DMS79 treated with DMSO at 0.1 percent for 48 hours (cell line): Measurements from ENCODE around the gene PER2.
"Not testable (repeated sequence)": the region's sequence is repeated elsewhere in the genome, so short reads cannot be mapped to it uniquely, and the experiment has no call there.

Experiments used
- DNase-seq: peaks from one replicate; lab custom pipeline; 2025; lab: John Stamatoyannopoulos, UW

The PER2 gene

GRCh38 chr2:238313289-238313990 lies 25.0 kb upstream of the PER2 start:
- no peak for DNase-seq

- not testable (repeated sequence) for DNase-seq
Observed at GRCh38 chr2:238310721-238311120, 22.3 kb upstream of the PER2 start.

- no peak for DNase-seq
Observed at GRCh38 chr2:238308177-238308576, 19.8 kb upstream of the PER2 start.

DNA sequence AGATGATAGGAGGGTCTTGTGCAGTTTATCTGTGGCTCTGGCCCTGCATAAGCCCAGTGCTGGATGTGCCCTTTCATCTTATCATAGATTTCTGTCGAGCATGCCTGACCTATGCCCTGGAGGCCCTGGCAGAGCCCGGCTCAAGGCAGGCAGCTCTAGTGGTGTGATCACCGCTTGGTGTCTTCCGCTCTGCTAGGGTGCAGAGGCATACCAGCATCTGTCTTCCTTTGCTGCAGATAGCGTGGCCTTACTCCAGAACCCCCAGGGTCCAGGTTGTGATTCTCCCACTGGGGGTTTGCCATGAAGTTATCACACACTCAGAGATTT lies 18.2 kb upstream of the PER2 start:
- DNase-seq = no peak

- no peak for DNase-seq
Observed at GRCh38 chr2:238305965-238306671, 17.7 kb upstream of the PER2 start.

DNA sequence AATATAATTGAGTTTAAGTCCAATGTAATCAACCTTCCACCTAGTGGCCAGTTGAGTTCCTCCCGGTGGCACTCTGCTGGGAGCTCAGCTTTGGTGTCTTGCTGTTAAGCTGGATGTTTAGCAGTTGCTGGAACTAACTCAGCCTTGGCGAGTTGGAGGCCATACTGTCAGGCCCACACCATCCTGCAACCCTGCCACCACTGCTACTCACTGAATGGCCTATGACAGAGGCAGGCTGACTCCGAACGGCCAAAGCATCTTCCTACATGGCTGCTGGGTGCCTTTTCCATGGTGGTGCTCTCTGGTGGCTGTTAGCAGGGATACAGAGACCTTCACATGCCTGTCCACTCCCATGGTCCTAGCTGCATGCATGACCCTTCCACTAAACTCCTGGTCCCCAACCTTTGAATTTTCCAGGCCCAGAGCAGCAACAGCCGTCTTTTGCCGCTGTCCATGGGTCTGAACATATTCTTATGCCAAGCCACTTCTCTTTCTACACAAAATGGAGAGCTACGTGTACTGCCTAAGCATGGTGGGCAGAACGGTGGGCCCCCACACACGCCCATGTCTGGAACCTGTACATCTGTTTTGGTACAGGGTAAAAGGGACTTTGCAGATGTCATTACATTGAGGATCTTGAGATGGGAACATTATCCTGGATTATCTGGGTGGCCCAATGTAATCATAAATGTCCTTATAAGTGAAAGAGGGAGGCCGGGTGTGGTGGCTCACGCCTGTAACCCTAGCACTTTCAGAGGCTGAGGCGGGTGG lies 16.9 kb upstream of the PER2 start:
- no peak for DNase-seq

GRCh38 chr2:238304116-238304515 lies 15.7 kb upstream of the PER2 start:
- no peak for DNase-seq

DNA sequence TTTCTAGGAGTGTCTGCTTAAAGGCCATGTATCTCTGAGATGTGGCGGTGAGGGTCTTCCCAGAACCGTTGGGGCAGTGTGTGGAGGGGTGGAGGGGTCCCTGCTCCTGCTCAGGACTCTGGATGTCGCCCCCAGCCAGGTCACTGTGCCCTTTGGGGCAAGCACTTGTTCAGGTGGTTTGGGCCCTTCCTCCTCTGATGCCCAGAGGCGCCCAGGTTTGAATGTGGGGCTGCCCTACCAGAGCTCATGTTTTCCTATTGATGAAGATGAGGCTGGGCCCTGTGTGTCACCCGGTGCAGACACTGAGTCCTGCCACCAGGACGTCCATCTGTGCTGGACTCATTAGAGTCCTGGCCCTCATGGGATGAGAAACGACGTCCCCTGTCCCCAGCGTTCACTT lies 14.3 kb upstream of the PER2 start:
- no peak for DNase-seq

DNA sequence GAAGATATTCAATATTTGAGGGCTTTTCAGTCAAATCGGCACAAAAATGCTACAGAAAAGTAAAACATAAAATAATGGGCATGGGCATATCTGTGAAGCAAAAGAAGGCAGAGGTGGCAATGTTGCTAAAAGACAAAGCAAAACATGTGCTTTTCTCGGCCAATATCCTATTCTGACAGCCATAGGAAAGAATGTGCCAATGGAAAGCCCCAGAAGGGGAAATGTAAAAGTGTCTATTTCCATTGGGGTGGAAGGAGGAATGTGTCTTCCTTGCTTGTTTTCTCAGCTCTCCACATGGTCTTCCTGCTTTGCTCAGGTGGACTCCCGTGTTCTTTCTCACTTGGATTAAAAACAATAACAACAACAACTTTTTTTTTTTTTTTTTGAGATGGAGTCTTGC lies 13.7 kb upstream of the PER2 start:
- DNase-seq = no peak

GRCh38 chr2:238299803-238300202 lies 11.4 kb upstream of the PER2 start:
- DNase-seq = no peak

DNA sequence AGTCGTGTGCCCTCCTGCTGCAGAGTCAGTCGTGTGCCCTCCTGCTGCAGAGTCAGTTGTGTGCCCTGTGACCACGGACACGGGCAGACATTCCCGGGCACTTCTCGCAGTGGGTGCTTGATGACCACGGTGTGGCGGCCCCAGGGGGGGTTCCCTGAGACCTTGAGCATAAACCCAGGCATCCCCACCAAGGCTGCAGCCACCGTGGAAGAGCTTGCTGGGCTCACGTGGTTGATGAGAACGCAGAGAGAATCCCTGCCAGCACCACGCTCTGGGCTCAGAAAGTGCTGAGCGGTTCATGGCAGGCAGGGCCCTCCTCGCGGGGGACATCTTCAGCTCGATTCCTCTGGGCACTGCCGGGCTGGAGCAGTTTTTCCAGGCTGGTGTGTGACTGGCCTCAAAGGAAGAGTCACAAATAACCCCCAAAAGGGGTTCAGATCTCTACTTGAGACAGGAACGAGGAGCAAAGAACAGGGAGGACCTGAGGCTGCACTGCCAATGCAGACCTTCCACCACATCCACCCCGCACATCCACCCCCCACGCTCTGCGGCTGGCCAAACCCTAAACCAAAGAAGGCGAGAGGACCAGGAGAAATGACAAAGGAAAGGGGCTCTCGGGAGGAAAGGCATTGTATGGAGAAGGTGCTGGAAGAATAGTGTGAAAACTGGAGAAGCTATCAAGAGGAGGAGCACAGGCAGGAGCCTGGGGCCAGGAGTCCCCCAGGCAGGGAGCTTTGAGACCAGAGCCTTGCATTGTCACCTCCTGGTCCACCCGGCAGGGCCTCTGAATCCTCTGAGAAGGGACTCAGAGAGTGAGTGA lies 8.4 kb upstream of the PER2 start:
- DNase-seq = no peak

- DNase-seq = no peak
Observed at GRCh38 chr2:238295144-238296112, 7.0 kb upstream of the PER2 start.

GRCh38 chr2:238294393-238295143 lies 6.2 kb upstream of the PER2 start:
- DNase-seq = no peak

- DNase-seq = no peak
Observed at GRCh38 chr2:238294046-238294392, 5.6 kb upstream of the PER2 start.

DNA sequence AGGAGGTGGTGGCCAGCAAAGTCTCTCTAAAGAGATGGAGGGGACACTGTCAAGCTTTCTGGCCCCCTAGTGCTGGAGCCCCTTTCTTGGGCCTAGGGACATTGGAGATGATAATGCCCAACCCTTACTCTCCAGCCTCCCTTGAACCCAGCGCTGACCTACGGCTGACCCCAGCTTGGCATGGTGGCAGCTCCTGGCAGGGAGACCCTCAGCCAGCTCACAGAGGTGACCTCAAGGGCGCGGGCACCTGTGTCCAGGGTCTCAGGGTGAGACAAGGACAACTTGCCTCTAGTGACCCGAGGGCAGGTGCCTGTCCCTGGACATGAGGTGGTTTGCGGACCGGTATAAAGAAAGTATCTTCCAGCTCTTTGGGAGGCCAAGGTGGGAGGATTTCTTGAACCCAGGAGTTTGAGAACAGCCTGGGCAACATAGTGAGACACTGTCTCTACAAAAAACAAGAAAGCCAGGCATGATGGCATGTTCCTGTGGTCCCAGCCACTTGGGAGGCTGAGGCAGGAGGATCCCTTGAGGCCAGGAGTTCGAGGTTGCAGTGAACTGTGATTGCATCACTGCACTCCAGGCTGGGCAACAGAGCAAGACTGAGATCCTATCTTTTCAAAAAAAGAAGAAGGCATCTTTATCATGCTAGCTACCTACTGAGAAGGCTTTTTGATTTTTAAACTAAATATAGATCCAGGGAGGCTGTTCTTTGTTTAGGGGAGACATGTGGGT lies 3.3 kb upstream of the PER2 start:
- no peak for DNase-seq

- no peak for DNase-seq
Observed at GRCh38 chr2:238290715-238291549, 2.5 kb upstream of the PER2 start.

DNA sequence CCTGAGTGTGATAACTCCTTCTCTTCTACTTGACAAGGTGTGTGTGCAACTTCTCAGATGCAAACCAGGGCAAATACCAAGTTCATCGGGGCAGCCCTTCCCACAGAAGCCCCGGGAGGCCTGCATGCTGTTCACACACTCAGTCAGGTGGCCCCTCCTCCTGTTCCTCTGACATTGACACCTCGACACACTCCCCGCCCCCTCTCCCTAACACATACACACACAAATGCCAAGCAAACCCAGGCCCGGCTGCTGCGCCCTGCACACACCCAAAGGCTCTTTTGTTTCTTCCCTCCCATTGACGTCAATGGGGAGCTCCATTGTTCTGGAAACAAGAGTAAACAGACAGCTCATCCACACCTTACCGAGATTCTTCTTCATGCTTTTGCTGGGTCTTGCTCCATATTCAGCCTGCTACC lies 1.7 kb upstream of the PER2 start:
- peak; percentile 6 for DNase-seq

DNA sequence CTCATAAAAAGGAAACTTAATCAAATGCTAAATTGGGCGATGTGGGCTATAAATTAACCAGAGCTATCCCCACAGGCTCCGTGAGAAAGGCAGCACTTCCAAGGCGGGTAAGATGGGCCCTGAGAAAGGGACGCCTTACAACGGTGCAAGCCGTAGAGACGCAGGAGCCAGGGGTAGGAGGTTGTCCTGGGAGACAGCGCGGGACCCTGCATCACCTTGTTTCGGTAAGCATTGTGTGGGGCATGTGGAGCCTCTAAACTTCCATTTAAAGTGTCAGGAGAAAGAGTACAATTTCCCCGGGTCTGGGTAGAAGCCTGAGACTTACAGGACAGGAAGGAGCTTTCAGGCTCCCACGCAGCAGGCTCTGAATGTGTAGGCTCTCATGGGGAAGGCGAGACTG lies 1.2 kb upstream of the PER2 start:
- no peak for DNase-seq
